Measurements from ENCODE around the gene TVP23A. TPM values are rescaled to one million over a fixed set of nuclear protein-coding genes. Genes with fewer than 3 reads are reported as not detected.

Gene TVP23A
- polyA plus RNA-seq, 1 of the 3 experiments (the other 2 are of a cell fraction) = 0.35 TPM

GRCh38 chr16:10856042-10856441 lies 37.4 kb upstream of the TVP23A start:
- CTCF ChIA-PET = interaction anchor here (1.1 kb wide), 1 partner anchor 28 kb away, joined by 3 read pairs; no protein-coding TSS in a partner anchor
- Histone ChIP-seq H3K36me3 (replicated peaks in 1 of 2; ENCODE audit: control insufficient read depth in 1 of 2, insufficient read depth in 2 of 2, low read length in 1 of 2) (no peaks in the 10 kb centered on the region), H3K4me2 (no peak overlapping the region), H3K9ac (no peak overlapping the region), H3K79me2 (ENCODE audit: insufficient read depth) (no peaks in the 10 kb centered on the region), H2AFZ (ENCODE audit: low read depth) (no peak overlapping the region), H4K20me1 (ENCODE audit: insufficient read depth) (no peaks in the 10 kb centered on the region), H3K4me1 (ENCODE audit: control insufficient read depth in 1 of 2, insufficient read depth in 2 of 2, low read depth in 1 of 2, low read length in 1 of 2) (no peaks in the 10 kb centered on the region), H3K27ac (ENCODE audit: low read depth in 2 of 2, low read length in 1 of 2) (no peak overlapping the region), H3K27me3 (ENCODE audit: insufficient read depth) (no peaks in the 10 kb centered on the region), H3K4me3 (ENCODE audit: low read depth in 2 of 2, low read length in 1 of 2) (no peak overlapping the region), H3K9me3 (no peaks in the 10 kb centered on the region), H3F3A (replicated peaks; ENCODE audit: insufficient read depth) (no peaks in the 10 kb centered on the region), H3K9me2 (no peaks in the 10 kb centered on the region)
- no peak for DNase-seq
- TF ChIP-seq, protein P1, sequence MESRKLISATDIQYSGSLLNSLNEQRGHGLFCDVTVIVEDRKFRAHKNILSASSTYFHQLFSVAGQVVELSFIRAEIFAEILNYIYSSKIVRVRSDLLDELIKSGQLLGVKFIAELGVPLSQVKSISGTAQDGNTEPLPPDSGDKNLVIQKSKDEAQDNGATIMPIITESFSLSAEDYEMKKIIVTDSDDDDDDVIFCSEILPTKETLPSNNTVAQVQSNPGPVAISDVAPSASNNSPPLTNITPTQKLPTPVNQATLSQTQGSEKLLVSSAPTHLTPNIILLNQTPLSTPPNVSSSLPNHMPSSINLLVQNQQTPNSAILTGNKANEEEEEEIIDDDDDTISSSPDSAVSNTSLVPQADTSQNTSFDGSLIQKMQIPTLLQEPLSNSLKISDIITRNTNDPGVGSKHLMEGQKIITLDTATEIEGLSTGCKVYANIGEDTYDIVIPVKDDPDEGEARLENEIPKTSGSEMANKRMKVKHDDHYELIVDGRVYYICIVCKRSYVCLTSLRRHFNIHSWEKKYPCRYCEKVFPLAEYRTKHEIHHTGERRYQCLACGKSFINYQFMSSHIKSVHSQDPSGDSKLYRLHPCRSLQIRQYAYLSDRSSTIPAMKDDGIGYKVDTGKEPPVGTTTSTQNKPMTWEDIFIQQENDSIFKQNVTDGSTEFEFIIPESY (IDR thresholded peaks at IDR 0.05; ENCODE audit: borderline replicate concordance, low read depth) = no peak
- TF ChIP-seq ELF1 (IDR thresholded peaks at IDR 0.05) (no peak), USF1 (IDR thresholded peaks at IDR 0.05; ENCODE audit: borderline replicate concordance, low read depth) (no peak), RCOR1 (IDR thresholded peaks at IDR 0.05; ENCODE audit: low read length) (no peak)
- WGBS (ENCODE audit: low lambda C conversion rate) = 63% methylated on average over 2 of the region's 2 CpGs
- POLR2A ChIA-PET = no interaction called here

DNA sequence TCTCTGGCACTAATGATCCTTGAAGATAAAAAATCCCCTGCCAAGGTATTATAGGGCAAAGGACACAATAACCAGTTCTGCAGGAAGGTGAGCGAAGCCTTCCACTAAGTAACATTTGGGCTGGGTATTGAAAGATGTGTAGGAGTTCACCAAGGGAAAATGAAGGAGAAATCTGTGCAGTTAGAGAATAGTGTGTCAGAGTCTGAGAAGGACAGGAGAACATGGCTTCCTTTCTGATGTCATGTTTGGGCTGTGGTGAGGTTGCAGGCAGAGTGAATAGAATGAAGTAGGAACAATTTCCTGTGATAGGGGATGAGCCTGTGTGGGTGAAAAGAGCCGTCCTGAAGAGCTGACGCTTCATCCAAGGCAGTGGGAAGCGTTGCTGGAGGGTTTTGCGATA lies 34.4 kb upstream of the TVP23A start:
- H3K27me3 ChIP-seq (ENCODE audit: insufficient read depth) = no peaks in the 10 kb centered on the region; the same call in 1 of the 2 replicates
- no peak for DNase-seq
- no peaks in the 10 kb centered on the region for H3K36me3 ChIP-seq (replicated peaks in 1 of 2; ENCODE audit: control insufficient read depth in 1 of 2, insufficient read depth in 2 of 2, low read length in 1 of 2)
- no peaks in the 10 kb centered on the region for H3K79me2 ChIP-seq (ENCODE audit: insufficient read depth)
- H3K27ac ChIP-seq (ENCODE audit: low read depth in 2 of 2, low read length in 1 of 2) = no peak overlapping the region
- H3F3A ChIP-seq (replicated peaks; ENCODE audit: insufficient read depth) = no peaks in the 10 kb centered on the region
- TF ChIP-seq MEF2A (IDR thresholded peaks at IDR 0.05; ENCODE audit: borderline replicate concordance, low read depth) = no peak
- no peak for TF ChIP-seq SMC3 (IDR thresholded peaks at IDR 0.05; ENCODE audit: low read depth, low read length)
- H3K4me1 ChIP-seq (ENCODE audit: control insufficient read depth in 1 of 2, insufficient read depth in 2 of 2, low read depth in 1 of 2, low read length in 1 of 2) = no peaks in the 10 kb centered on the region
- H3K4me3 ChIP-seq (ENCODE audit: low read depth in 2 of 2, low read length in 1 of 2) = no peak overlapping the region
- H3K9ac ChIP-seq = no peak overlapping the region
- no peaks in the 10 kb centered on the region for H3K9me2 ChIP-seq
- H2AFZ ChIP-seq (ENCODE audit: low read depth) = no peak overlapping the region
- WGBS (ENCODE audit: low lambda C conversion rate) = 78% methylated on average over 5 of the region's 5 CpGs
- no peaks in the 10 kb centered on the region for H3K9me3 ChIP-seq
- POLR2A ChIA-PET = no interaction called here
- no peak overlapping the region for H3K4me2 ChIP-seq
- H4K20me1 ChIP-seq (ENCODE audit: insufficient read depth) = no peaks in the 10 kb centered on the region
- CTCF ChIA-PET = no interaction called here

- CTCF ChIA-PET = no interaction called here
Observed at GRCh38 chr16:10852286-10852685, 33.7 kb upstream of the TVP23A start.

More at GRCh38 chr16:10852286-10852685, 33.7 kb upstream of the TVP23A start:
- Histone ChIP-seq H2AFZ (ENCODE audit: low read depth) (no peak overlapping the region), H3F3A (replicated peaks; ENCODE audit: insufficient read depth) (no peaks in the 10 kb centered on the region), H3K27ac (ENCODE audit: low read depth in 2 of 2, low read length in 1 of 2) (no peak overlapping the region), H3K9me2 (no peaks in the 10 kb centered on the region), H4K20me1 (ENCODE audit: insufficient read depth) (no peaks in the 10 kb centered on the region), H3K9ac (no peak overlapping the region), H3K79me2 (ENCODE audit: insufficient read depth) (no peaks in the 10 kb centered on the region), H3K4me1 (ENCODE audit: control insufficient read depth in 1 of 2, insufficient read depth in 2 of 2, low read depth in 1 of 2, low read length in 1 of 2) (no peaks in the 10 kb centered on the region), H3K36me3 (replicated peaks in 1 of 2; ENCODE audit: control insufficient read depth in 1 of 2, insufficient read depth in 2 of 2, low read length in 1 of 2) (no peaks in the 10 kb centered on the region), H3K9me3 (no peaks in the 10 kb centered on the region), H3K27me3 (ENCODE audit: insufficient read depth) (peaks cover 7% of the 10 kb centered on the region; the same call in 1 of the 2 replicates), H3K4me2 (no peak overlapping the region), H3K4me3 (ENCODE audit: low read depth in 2 of 2, low read length in 1 of 2) (no peak overlapping the region)
- WGBS (ENCODE audit: low lambda C conversion rate) = 25% methylated on average over 4 of the region's 4 CpGs
- POLR2A ChIA-PET = no interaction called here
- DNase-seq = no peak
- no peak for TF ChIP-seq RXRA (IDR thresholded peaks at IDR 0.05; ENCODE audit: borderline replicate concordance, low read depth)
- TF ChIP-seq USF1 (IDR thresholded peaks at IDR 0.05; ENCODE audit: borderline replicate concordance, low read depth) = no peak
- no peak for TF ChIP-seq CHD2 (IDR thresholded peaks at IDR 0.05; ENCODE audit: low read length, partially characterized antibody)
